Astrocyte (in vitro differentiated cells and primary cell): ENCODE data around the gene PPP1R1B. TPM values are rescaled to one million over a fixed set of nuclear protein-coding genes. Genes with fewer than 3 reads are reported as not detected.

ENCODE experiments used
- DNase-seq: peaks from one replicate; pipeline ENCODE4 v3.0.0-alpha.2; 2010; ENCODE audit warnings: low read depth
- FAIRE-seq: peaks from 2 replicates; lab custom pipeline; 2011; peaks lifted over from hg19 to GRCh38; lab: Jason Lieb, UNC
- H2AFZ ChIP-seq: 2 replicates; pipeline ENCODE4 v1.6.0; 2012; ENCODE audit warnings: low read depth, low read length, inconsistent platforms
- H3K27ac ChIP-seq: 2 replicates; pipeline ENCODE4 v1.5.1; 2011; ENCODE audit warnings: low read depth, low read length, inconsistent platforms
- H3K27me3 ChIP-seq: 2 replicates; pipeline ENCODE4 v1.6.0; 2011; ENCODE audit warnings: low read length, inconsistent platforms; ENCODE audit not compliant: insufficient read depth
- H3K36me3 ChIP-seq: 2 replicates; pipeline ENCODE4 v1.5.1; 2011; ENCODE audit warnings: low read length, inconsistent platforms; ENCODE audit not compliant: insufficient read depth
- H3K4me1 ChIP-seq: 2 replicates; pipeline ENCODE4 v1.5.1; 2011; ENCODE audit warnings: low read length, inconsistent platforms; ENCODE audit not compliant: insufficient read depth
- H3K4me2 ChIP-seq: 2 replicates; pipeline ENCODE4 v1.6.0; 2012; ENCODE audit warnings: low read length, inconsistent platforms
- H3K4me3 ChIP-seq: 2 replicates; pipeline ENCODE4 v1.5.1; 2011; ENCODE audit warnings: low read depth, mild to moderate bottlenecking, low read length, inconsistent platforms; ENCODE audit not compliant: insufficient read depth
- H3K79me2 ChIP-seq: 2 replicates; pipeline ENCODE4 v1.6.0; 2012; ENCODE audit warnings: mild to moderate bottlenecking, low read length, inconsistent platforms; ENCODE audit not compliant: insufficient read depth
- H3K9ac ChIP-seq: 2 replicates; pipeline ENCODE4 v1.6.0; 2012; ENCODE audit warnings: mild to moderate bottlenecking, low read length, inconsistent platforms
- H3K9me3 ChIP-seq: 2 replicates; pipeline ENCODE4 v1.5.1; 2012; ENCODE audit warnings: low read depth, mild to moderate bottlenecking, low read length, inconsistent platforms; ENCODE audit not compliant: insufficient read depth
- H4K20me1 ChIP-seq: 2 replicates; pipeline ENCODE4 v1.6.0; 2012; ENCODE audit warnings: low read length, inconsistent platforms; ENCODE audit not compliant: insufficient read depth
- H3K27ac Mint-ChIP-seq: one replicate; pipeline ENCODE4 v1.8.0; 2021; ENCODE audit warnings: mild to moderate bottlenecking, mixed read lengths; ENCODE audit not compliant: unreplicated experiment
- H3K27me3 Mint-ChIP-seq: one replicate; pipeline ENCODE4 v1.8.0; 2021; ENCODE audit warnings: low read depth, mixed read lengths; ENCODE audit not compliant: unreplicated experiment
- H3K36me3 Mint-ChIP-seq: one replicate; pipeline ENCODE4 v1.8.0; 2021; ENCODE audit warnings: low read depth, mixed read lengths; ENCODE audit not compliant: unreplicated experiment
- H3K4me1 Mint-ChIP-seq: one replicate; pipeline ENCODE4 v1.8.0; 2021; ENCODE audit warnings: low read depth, mixed read lengths; ENCODE audit not compliant: unreplicated experiment
- H3K4me3 Mint-ChIP-seq: one replicate; pipeline ENCODE4 v1.8.0; 2021; ENCODE audit warnings: mild to moderate bottlenecking, moderate library complexity, mixed read lengths; ENCODE audit not compliant: unreplicated experiment
- H3K9me3 Mint-ChIP-seq: one replicate; pipeline ENCODE4 v1.8.0; 2021; ENCODE audit warnings: mild to moderate bottlenecking, mixed read lengths; ENCODE audit not compliant: unreplicated experiment
- EZH2 ChIP-seq: IDR thresholded peaks from 2 replicates; pipeline ENCODE4 v1.6.1; 2012; ENCODE audit warnings: mild to moderate bottlenecking, low read length, inconsistent platforms; ENCODE audit not compliant: insufficient read depth
- total RNA-seq: library from RNA; stranded (reverse); gene quantifications from 2 replicates; pipeline ENCODE4 v1.2.1, GENCODE V29; 2021
- TF ChIP-seq, protein P1 (sequence below): IDR thresholded peaks from 2 replicates; pipeline ENCODE4 v1.5.1; 2011; ENCODE audit warnings: low read depth, mild to moderate bottlenecking, inconsistent platforms, low read length, moderate library complexity; ENCODE audit not compliant: insufficient read depth

Gene PPP1R1B
- total RNA-seq, 1 donor from 2014 or later: 0.39 TPM

DNA sequence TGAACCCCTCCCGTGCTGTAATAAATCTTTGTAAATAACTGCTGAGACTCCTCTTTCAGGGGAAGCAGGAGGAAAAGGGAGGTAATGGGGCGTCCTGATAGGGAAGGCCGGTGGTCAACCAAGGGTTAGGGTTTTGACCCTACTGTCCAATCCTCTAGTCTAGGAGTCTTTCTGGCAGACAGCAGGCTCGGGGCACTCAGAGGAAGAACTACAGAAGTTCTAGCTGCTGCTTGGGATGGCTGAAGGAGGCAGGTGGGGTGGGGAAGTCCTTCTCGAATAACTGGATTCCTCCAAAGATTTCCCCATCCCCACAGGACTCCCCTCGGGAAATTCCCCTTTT is 9.8 kb downstream of the PPP1R1B start:
- Mint-ChIP-seq H3K4me3 (peak overlapping the region; percentile 86), H3K27me3 (peaks cover 8% of the 10 kb centered on the region), H3K36me3 (peaks cover 3% of the 10 kb centered on the region), H3K4me1 (peaks cover 30% of the 10 kb centered on the region), H3K27ac (no peak overlapping the region), H3K9me3 (no peaks in the 10 kb centered on the region)
- H3K4me2 ChIP-seq: peak overlapping the region; percentile 93
- peak overlapping the region; percentile 93 for H3K9ac ChIP-seq
- H3K79me2 ChIP-seq: peaks cover 45% of the 10 kb centered on the region
- H3K4me1 ChIP-seq: peaks cover 19% of the 10 kb centered on the region
- H3K36me3 ChIP-seq: no peaks in the 10 kb centered on the region
- DNase-seq: no peak
- H3K27me3 ChIP-seq: peaks cover 7% of the 10 kb centered on the region
- peaks cover 34% of the 10 kb centered on the region for H4K20me1 ChIP-seq
- peak overlapping the region; percentile 94 for H2AFZ ChIP-seq
- no peaks in the 10 kb centered on the region for H3K9me3 ChIP-seq
- TF ChIP-seq, protein P1, sequence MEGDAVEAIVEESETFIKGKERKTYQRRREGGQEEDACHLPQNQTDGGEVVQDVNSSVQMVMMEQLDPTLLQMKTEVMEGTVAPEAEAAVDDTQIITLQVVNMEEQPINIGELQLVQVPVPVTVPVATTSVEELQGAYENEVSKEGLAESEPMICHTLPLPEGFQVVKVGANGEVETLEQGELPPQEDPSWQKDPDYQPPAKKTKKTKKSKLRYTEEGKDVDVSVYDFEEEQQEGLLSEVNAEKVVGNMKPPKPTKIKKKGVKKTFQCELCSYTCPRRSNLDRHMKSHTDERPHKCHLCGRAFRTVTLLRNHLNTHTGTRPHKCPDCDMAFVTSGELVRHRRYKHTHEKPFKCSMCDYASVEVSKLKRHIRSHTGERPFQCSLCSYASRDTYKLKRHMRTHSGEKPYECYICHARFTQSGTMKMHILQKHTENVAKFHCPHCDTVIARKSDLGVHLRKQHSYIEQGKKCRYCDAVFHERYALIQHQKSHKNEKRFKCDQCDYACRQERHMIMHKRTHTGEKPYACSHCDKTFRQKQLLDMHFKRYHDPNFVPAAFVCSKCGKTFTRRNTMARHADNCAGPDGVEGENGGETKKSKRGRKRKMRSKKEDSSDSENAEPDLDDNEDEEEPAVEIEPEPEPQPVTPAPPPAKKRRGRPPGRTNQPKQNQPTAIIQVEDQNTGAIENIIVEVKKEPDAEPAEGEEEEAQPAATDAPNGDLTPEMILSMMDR: no peak
- TF ChIP-seq EZH2: no peak
- peak overlapping the region; percentile 89 for H3K4me3 ChIP-seq
- no peak for FAIRE-seq
- peak overlapping the region; percentile 69 for H3K27ac ChIP-seq

DNA sequence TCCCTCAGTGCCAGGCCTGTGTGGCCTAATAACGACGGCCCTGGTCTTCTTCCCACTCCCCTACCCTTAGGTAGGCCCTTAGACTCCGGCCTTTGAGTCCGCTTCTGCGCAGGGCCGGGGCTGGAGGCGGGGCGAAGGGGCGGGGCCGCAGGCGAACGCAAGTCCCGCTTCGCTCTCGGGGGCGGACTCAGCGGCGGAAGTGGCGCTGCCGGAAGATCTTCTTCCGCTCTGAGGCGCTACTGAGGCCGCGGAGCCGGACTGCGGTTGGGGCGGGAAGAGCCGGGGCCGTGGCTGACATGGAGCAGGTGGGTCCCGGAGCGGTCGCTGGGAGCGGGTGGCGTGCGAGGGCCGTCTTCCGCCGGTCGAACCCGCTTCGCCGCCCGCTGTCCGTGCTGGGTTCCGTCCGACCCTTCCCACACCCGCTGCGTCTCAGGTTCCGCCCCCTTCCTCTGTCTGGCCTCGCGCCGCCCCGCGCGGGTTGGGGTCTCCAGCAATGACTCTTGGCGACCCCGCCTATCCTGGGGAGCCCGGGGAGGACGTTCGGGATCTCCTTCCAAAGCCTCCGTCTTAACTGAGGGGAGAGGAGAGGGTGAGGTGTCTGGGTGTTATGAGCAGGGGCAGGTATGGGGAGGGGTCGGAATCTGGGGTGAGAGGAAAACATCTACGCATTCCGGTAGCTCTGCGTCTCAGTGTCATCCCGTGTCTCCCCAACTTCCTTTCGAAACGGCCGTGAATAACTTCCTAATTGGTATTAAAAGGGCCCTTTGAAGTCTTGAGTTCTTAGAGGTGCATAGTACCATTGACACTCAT is 10.4 kb downstream of the PPP1R1B start, which contains the start of gene STARD3:
Gene STARD3, plus strand, starts transcription at position 218 of the 810 bp plus-strand sequence. CDS start 16,388 bp downstream, outside the sequence.
- H3K9ac ChIP-seq: peak within 1 kb of the TSS; percentile 93
- Mint-ChIP-seq H3K36me3 (peaks cover 3% of the 10 kb centered on the region), H3K27me3 (peaks cover 3% of the 10 kb centered on the region), H3K4me1 (peaks cover 30% of the 10 kb centered on the region), H3K4me3 (peak within 1 kb of the TSS; percentile 86), H3K27ac (peak within 1 kb of the TSS; percentile 28), H3K9me3 (no peaks in the 10 kb centered on the region)
- H3K79me2 ChIP-seq: peaks cover 51% of the 10 kb centered on the region
- DNase-seq (peak; percentile 75), FAIRE-seq (no peak)
- H3K36me3 ChIP-seq: no peaks in the 10 kb centered on the region
- peak within 1 kb of the TSS; percentile 93 for H3K4me2 ChIP-seq
- H4K20me1 ChIP-seq: peaks cover 40% of the 10 kb centered on the region
- H3K9me3 ChIP-seq: no peaks in the 10 kb centered on the region
- H3K27ac ChIP-seq: peak within 1 kb of the TSS; percentile 69
- no peak for TF ChIP-seq EZH2
- TF ChIP-seq, protein P1: no peak
- peaks cover 19% of the 10 kb centered on the region for H3K4me1 ChIP-seq
- H3K27me3 ChIP-seq: peaks cover 2% of the 10 kb centered on the region
- H3K4me3 ChIP-seq: peak within 1 kb of the TSS; percentile 89
- H2AFZ ChIP-seq: peak within 1 kb of the TSS; percentile 94

DNA sequence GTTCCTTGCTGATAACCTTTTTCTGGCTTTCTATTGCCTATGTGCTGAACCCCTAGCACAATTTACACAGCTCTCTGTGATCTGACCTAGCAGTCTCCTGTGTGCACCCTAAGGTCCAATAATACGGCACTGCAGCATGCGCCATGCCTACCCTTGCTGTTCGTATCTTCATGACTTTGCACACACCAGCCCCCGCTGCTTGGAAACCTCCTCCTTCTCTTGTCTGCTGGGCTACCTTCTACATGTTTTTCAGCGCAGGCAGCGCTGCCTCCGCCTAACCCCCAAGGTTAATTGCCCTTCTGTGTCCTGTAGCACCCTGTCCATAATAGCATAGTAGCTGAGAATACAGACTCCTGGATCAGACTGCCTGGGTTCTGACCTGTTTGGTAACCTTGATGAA is 11.6 kb downstream of the PPP1R1B start:
- no peak overlapping the region for H3K4me3 ChIP-seq
- Mint-ChIP-seq H3K9me3 (no peaks in the 10 kb centered on the region), H3K27ac (no peak overlapping the region), H3K4me3 (peak overlapping the region; percentile 86), H3K4me1 (peaks cover 39% of the 10 kb centered on the region), H3K36me3 (peaks cover 3% of the 10 kb centered on the region), H3K27me3 (no peaks in the 10 kb centered on the region)
- H2AFZ ChIP-seq: no peak overlapping the region
- no peaks in the 10 kb centered on the region for H3K36me3 ChIP-seq
- no peak overlapping the region for H3K27ac ChIP-seq
- no peaks in the 10 kb centered on the region for H3K27me3 ChIP-seq
- no peaks in the 10 kb centered on the region for H3K9me3 ChIP-seq
- peaks cover 63% of the 10 kb centered on the region for H3K79me2 ChIP-seq
- DNase-seq (no peak), FAIRE-seq (no peak)
- H4K20me1 ChIP-seq: peaks cover 51% of the 10 kb centered on the region
- peak overlapping the region; percentile 93 for H3K9ac ChIP-seq
- peak overlapping the region; percentile 93 for H3K4me2 ChIP-seq
- H3K4me1 ChIP-seq: peaks cover 25% of the 10 kb centered on the region
- no peak for TF ChIP-seq EZH2
- TF ChIP-seq, protein P1: no peak
